Suppressor macrophage (primary cell): ENCODE data around the gene COL25A1.

ENCODE experiments used
- DNase-seq, 4 experiments: peaks; one replicate each; pipeline ENCODE4 v3.0.0-alpha.2; 2020 to 2022
- total RNA-seq, 17 experiments: gene quantifications; one replicate each; lab custom pipeline; 2026; ENCODE audit warnings: mixed read lengths in 6 of 17, inconsistent platforms in 3 of 17; lab: John Stamatoyannopoulos, UW

Gene COL25A1
- total RNA-seq, result 0 to 6.9 (median 0.05) reads per million in 17 experiments

DNA sequence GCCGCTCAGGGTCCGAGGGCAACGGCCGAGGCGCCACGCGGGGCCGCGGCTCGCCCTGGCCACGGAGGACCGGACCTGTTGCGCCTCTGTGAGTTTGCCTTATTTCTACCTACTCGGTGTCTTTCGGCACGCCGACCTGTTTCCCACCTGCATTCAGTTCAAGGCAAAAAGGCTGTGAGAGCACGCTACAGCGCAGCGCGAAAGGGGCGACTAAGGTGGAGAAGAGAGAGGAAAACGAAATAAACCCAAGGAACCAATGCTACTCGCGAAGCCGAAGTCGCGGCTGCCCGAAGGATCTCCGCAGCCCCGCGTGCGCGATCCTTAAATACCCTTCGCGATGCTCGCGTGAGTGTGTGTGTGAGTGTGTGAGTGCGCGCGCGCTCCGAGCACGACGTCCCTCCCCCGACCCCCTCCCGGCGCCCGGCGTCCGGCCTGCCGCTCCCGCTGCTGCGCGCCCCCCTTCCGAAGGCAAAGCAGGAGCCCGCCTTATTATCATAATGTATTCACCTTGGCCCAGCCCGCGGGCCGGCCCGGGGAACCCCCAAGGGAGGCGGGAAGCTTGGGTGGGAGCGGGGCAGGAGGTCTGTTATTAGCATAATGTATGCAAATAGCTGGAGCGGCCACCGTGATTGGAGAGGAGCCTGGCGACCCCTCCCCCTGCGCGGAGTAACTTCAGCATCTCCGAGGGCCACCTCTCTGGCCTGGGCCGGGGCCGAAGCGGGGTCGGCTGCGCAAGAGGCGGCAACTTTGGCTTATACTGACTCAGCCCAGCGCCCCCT lies at the start of gene COL25A1:
COL25A1 (minus strand) TSS at position 298 of the 779 bp plus-strand sequence.
- DNase-seq, result peak in 2 of 4 experiments; percentile 14 to 39

DNA sequence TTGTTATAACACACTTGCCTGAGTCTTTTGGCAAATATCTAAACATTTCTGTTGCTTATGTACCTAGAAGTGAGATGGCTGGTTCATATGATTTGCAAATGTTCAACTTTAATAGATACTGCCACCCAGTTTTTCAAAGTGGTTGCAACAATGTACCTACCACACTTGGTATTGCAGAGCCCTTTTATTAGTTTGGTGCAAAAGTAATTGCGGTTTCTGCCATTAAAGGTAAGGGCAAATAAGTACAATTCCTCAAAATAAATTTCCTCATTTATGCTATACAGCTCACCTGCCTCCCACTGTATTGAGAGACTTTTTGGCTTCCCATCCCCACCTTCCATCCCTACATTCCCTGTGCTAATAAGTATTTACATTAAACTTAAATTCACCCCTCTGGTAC lies 47.7 kb upstream of the COL25A1 start:
- DNase-seq, result no peak

DNA sequence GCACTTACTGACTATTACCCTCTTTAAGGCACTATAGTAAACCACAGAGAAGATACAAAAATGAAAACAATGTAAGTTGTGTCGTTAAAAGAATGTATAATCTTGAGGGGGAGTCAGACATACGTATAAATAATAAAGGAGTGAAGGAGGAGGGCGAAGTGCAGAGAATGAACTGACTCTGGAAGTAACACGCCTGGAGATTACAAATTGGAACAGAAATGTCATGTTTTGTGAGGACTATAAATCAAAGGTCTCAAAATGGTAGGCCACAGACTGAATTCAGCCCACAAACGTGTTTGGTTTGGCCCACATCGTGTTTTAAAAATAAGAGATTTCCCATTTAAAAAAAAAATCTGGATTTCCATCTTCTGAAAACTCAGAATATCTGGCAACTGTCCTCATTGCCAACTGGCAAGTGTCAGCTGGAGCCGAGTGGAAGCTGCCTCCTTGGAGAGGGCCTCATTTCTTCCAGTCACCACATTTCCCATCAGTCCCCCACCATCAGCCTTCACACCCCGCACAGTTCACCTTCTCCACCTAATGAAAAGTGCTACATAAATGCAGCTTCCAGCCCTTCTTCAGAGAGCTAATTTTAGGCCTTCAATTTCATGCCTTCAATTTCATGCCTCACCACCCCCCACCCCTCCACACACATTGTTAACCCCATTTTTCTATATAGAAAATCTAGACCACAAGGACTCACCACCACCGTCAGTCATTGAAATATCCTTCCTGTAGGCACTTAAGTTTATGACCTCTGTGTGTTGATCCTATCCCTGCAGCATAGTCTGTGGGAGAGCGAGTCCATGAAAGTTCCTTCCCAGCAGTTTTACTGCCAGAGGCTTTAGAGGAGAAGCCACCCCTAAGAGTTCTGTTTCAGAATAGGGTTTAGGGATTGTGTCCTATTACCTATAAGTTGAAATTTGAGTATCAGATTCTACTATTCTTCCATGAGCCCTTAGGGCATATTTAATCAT lies 32.0 kb upstream of the COL25A1 start:
- DNase-seq, result no peak

DNA sequence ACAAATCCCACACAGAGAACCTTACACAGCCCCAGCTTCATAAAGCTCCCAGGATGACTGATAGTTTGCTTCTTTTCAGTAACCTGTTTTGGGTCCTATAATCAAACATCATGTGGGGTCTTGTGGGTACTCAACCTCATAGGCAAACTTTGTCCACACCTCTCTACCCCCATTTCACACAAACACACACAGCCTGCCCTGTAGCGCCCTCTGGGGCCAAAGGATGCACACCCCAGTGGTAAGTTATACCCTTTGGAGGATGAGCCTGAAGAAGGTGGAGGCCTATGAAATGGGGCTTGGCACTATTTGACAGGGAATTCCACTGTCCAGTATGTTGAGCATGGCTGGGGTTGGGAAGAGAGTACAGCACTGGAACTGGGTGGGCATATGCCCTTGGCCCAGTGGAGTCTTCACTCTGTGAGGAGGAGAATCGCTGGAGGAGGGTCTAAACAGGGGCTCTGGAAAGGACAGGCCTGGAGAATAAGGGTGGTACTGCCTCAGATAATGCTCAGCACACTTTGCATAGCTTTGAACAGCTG lies 30.5 kb upstream of the COL25A1 start:
- peak in 3 of 4 experiments; percentile 8 to 39 (median 27) for DNase-seq

DNA sequence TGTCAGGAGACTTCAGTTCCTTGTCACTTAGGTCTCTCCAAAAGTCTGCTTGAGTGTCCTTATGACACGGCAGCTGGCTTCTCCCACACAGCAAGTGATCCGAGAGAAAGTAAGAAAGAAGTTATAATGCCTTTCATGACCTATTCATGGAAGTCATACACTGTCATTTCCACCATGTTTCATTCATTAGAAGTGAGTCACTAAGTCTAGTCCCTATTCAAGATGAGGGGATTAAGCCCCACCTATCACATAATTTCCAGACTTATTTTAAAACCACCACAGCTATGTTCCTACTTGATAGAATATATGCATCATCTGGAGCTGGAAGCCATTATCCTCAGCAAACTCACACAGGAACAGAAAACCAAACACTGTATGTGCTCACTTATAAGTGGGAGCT lies 25.2 kb upstream of the COL25A1 start:
- DNase-seq, result no peak

DNA sequence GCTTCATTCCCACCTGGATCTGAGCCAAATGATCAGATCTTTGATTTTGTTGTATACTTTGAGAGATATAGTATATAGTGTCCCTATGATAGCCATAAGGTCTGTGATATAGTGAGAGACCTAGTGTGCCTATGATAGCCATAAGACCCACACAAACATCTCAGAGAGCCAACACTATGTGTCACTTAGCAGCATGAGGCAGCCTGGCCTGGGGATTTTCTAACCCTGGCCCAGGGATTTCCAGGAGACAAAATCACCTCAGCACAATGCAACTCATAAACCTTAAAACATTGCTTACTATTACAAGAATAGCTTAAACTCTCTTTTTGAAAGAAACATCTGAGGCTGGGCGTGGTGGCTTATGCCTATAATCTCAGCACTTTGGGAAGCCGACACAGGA lies 23.2 kb upstream of the COL25A1 start:
- DNase-seq, result no peak

DNA sequence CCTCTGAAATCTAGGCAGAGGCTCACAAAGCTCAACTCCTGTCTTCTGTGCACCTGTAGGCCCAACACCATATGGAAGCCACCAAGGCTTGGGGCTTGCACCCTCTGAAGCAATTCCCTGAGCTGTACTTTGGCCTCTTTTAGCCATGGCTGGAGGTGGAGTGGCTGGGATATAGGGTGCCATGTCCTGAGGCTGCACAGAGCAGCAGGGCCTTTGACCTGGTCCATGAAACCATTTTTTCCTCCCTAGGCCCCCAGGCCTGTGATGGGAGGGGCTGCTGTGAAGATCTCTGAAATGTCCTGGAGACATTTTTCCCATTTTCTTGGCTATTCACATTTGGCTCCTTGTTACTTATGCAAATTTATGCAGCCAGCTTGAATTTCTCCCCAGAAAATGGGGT lies 20.9 kb upstream of the COL25A1 start:
- DNase-seq, result no peak

DNA sequence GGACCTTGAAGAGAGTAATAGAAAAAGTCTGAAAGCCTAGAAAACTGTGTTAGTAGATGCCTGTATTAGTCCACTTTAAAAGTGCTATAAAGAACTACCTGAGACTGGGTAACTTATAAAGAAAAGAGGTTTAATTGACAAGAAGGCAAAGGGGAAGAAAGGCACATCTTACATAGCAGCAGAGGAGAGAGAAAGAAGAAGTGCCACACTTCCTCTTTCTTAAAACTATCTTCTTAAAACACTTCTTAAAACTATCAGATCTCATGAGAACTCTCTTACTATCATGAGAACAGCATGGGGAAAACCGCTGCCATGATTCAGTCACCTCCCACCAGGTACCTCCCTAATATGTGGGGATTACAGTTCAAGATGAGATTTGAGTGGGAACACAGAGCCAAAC lies 18.8 kb upstream of the COL25A1 start:
- peak; percentile 8 to 56 (median 28) for DNase-seq

DNA sequence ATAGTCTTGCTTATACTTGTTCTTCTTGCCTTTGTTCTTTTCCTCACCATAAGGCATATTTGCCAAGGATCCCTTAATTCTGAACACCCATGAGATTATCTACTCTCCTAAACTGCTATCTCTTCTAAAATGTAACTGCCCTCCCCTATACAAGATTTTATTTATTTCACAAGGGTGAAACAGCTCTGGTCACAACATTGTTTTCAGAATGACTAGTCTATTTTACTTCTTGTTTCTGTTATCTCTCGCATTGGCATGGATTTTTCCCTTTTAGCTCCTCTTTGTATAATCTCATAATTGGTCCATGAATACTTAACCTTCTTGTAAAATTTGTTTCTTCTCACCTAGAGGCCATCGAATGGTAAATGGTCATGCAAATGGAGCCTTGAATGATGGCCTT lies 17.2 kb upstream of the COL25A1 start:
- DNase-seq, result peak in 1 of 4 experiments; percentile 5

DNA sequence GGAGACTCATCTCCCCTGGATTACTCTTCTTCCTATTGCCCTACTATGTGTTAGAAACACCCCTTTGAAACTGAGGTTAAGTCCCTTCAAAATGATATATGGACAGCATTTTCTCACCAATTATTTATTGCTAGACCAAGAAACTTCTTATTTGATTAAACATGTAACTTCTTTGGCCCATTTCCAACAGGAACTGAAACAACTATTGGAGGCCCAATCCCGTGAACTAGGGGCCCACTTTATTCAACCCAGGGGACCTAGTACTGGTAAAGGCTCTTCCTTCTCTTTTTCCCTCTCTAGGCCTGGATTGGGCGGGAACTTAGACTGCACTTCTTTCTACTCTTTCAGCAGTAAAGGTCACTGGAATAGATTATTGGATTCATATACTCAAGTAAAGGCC lies 16.7 kb upstream of the COL25A1 start:
- peak in 1 of 4 experiments; percentile 10 for DNase-seq

DNA sequence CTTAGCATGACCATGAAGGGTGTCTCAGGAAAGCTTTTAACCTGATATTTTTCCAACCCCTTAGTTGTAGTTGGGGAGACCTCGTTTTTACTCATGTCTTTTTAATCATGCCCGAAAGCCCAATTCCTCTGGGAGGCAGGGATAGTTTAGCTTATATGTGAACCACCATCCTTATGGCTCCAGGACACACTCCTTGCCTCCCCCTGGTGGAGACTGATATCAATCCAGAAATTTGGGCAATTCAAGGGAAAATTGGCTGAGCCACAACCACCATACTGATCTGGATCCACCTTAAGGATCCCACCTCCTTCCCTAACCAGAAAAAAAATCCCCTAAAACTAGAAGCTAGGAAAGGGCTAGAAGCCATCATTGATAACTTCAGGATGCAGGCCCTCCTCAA lies 13.4 kb upstream of the COL25A1 start:
- DNase-seq, result no peak

DNA sequence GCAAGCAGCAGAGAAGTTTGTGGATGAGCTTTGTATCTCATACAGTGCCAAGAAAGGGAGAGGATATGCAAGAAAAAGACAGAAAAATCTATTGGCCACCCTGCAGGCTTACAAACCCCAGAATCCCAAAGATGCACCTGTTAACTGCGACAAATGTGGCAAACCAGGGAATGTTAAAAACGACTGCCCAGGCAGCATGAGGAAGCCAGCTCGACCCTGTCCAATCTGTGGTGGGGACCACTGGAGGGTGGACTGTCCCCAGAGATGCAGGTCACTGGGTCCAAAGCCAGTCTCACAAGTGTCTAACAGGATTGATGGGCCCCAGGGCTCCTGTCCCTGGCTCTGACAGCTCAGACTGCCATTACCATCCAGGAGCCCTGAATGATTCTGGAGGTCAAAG lies 12.9 kb upstream of the COL25A1 start:
- DNase-seq, result no peak

DNA sequence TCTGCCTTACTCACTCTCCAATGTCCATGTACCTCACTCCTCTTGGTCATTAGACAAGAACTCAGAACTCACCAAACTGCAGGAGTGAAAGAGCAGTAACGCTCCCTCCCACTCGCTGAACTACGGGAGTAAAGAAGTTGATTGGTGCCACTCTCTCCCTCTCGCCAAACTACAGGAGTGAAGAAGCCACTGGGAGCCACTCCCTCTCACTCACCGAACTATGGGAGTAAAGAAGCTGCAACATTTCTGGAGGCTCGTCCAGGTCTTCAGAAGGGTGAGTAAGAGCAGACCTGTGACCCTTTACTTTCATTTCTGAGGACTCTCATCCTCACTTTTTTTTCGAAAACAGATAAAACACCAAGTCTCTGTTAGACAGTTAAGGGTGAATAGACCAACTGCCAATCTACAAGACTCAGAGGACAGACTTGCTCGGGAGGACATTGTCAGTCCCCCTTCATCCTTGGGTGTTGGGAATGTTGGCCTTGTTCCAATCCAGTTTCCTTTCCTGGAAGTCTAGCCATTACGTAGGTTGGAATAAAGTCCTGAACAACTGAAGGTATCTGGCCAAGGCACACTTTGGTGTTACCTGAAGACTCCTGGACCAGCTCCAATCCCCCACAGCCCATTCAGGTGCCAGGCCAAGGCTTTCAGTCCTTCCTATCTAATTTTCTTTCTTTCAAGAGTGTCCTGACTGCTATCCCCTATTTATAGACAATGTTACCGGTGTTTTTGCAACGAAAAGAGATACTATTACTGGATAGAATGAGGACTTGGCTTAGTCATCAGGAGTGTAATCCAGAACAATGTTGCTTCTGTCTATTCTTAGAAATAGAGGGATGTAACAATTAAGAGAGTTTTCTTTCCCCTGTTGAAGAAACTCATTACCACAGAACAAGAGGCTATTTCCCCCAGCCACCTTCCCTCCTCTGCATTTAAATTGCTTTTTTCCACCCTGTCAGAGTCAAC lies 11.0 kb upstream of the COL25A1 start:
- no peak for DNase-seq

DNA sequence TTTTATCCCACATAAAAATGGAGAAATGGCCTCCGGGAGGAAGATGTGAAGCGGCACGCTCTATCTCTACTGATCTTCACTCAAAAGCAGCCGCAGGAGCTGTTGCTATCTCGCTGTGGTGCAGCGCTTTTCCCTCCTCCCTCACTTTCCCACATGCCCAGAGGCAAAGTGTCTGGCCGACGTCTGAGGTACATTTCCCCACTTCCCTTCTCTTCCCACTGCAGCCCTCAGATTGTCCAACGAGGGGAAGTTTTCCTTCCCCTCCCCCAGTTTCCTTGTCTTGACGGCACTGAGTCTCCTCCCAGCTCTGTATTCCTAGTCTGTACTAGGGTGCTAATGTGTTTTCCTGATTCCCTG lies 660 bp upstream of the COL25A1 start:
- DNase-seq, result peak in 3 of 4 experiments; percentile 35 to 40 (median 37)

DNA sequence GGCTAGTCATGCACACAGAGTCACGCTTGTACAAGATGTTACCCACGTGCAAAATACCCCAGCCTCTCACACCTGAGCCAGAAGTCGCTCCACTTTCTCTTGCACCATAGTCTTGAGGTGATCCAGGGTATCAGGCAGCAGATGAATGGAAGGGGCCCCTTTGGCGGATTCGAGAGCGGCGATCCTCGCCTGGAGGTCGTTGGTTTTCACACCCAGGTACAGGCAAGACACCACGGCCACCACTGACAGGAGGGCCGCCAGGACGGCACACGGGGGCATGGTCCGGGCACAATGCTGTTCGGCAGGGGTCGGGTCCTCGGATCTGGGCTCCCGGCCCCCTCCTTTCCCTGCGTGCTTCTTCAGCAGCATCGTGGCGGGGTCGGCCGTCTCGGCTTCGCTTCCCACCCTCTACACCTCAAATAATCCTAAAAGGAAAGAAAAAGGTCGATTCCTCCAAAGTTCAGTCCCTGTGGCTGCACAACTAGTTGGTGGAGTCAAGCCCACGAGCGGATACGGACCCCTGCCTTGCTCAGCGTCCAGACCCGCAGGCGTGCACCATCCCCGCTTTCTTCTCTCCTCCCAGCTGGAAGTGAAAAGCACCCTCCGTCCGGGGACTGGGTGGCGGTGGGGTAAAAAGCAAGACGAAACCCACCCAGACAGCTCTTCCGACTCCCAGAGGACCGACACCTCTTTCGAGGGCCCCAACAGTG lies 652 bp downstream of the COL25A1 start:
- DNase-seq, result no peak

DNA sequence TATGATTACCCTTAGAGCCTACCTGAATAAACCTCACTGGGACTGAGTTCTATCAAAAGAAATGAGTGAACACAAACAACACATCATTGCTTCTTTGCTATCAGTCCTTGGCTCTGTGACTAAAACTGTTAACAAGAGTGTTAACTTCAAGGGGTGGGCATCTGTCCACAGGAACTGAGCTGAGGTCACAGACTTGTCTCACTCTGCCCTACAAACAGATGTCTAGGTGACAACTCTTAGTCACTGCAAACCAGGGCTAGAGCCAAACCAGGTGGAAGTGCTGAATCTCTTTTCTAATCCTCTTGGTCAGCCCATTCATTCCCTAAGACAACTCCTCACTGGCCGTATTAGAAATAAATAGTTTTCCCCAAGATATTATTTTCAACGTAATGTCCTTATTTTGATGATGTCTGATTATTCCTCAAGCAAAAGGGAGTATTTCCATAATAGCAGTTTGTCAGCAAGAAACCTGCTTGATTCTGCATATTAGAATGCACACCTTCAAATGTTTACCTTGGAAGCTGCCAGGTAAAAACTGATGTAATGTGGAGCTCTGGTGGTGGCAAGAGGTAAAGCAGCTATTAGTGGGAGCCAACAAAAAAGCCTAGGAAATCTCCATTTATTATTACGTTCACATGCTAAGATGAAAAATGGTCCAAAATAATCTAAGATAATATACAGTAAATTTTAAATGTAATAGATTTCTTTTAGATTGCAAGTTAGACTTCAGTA lies 4.0 kb downstream of the COL25A1 start:
- no peak for DNase-seq

DNA sequence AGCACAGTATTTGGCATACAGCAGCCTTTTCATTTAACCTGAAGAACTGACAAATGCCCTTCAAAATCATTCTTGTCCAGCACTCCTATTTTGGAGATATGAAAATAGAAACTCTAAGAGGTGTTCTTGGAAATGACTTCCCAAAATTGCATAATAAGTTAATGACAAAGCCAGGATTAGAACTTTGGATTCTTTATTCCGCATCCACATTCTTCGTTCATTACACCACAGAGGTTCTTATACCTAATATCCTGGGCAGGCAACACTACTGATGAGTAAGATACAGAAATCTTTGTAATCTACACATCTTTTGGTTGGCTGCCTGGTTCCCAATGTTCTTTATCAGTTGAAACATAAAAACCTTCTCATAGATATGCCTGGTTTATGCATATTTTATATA lies 5.9 kb downstream of the COL25A1 start:
- DNase-seq, result no peak

DNA sequence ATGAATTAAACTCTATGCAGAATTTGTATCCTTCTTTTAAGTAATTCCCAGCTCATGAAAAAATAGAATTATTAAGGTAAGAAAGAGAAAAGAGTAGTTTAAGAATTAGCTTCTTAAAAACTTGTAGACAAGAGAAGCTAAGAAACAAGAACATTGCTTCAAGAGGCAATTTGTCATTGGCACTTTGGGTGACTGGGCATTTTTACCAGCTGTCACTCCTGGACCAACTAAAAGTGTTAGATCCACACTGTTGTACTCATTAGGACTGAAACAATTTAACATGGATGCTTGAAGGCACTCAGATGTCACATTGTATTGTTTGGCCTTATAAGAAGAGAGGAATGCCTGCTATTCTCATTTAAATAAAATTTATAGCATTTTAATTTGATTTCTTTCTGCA lies 7.4 kb downstream of the COL25A1 start:
- no peak for DNase-seq

DNA sequence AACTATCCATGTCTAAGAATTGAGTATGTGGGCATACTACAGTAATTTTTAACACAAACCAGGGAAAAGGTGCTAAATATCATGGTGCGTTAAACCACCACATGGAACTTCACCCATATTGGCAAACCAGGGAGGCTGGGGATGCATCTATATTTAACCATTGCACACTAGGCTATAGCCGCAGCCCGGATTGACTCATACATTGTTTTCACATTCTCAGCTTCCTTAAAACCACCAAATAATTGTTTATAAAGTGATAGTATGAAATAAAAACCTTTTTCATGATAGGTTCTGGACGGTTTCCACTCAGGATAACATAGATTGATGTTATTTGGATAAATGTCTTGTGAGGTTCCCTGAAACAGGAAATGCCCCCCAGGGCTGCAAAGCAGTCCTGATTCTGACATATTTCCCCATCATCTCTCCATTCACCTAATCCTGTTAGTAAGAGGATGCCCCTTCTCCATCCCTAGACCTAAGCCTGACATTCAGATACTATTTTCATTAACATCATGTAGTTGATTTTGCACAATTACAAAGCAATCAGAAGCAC lies 7.9 kb downstream of the COL25A1 start:
- DNase-seq, result peak in 2 of 4 experiments; percentile 6 to 12

DNA sequence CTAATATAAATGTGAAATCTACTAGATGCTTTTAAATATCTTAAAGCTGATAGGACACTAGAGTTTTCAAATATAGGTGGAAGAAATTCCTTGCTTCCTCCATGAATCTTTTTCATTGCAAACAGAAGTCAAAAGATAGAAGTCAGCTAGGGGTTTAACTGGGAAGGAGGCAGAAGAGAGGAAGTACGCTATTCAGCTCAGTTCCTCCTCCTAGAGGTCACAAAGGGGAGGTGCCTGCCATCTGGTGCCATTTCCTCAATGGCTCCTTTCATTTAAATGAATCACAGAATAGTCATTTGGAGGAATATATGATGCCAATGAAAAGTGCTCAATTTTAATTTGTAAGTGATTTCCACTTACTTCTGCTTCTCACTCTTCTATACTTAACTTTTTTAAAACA lies 8.5 kb downstream of the COL25A1 start:
- DNase-seq, result peak; percentile 60 to 81 (median 76)
